CD4-positive, alpha-beta T cell (primary cell): Measurements from ENCODE around the gene COL6A5. TPM values are rescaled to one million over a fixed set of nuclear protein-coding genes. Genes with fewer than 3 reads are reported as not detected.

Experiments used
- ATAC-seq: fragments of 200-7000 bp; cut with Tn5 transposase; one replicate; pipeline ENCODE4 v1.10.0; 2022; ENCODE audit warnings: mild to moderate bottlenecking; ENCODE audit not compliant: poor library complexity
- CTCF ChIA-PET: fragments of 350-600 bp; sonication (Branson Sonifier 250); formaldehyde crosslinking; loops from one replicate; lab custom pipeline; 2021; ENCODE audit warnings: antibody characterized with exemption, inconsistent platforms; lab: Charles Lee
- POLR2A ChIA-PET: fragments of 350-600 bp; sonication (Branson Sonifier 250); formaldehyde crosslinking; loops from one replicate; lab custom pipeline; 2021; ENCODE audit warnings: antibody characterized with exemption, inconsistent platforms; lab: Charles Lee
- DNase-seq, 14 experiments: peaks; one replicate each; pipeline ENCODE4 v3.0.0-alpha.2; 2013 to 2020; ENCODE audit warnings: mixed read lengths in 2 of 14
- H3K27ac ChIP-seq, 2 donors: one replicate each; pipeline versions ENCODE4 v1.5.1 to v1.7.0; 2013; ENCODE audit warnings: low read length in 2 of 2, low read depth in 1 of 2, mild to moderate bottlenecking in 1 of 2
- H3K27me3 ChIP-seq, 2 experiments: 1 replicate in 1 of 2; 2 replicates in 1 of 2; pipeline versions ENCODE4 v1.6.1 to v1.7.0; 2013; ENCODE audit warnings: low read length in 2 of 2, control low read depth in 1 of 2, mild to moderate bottlenecking in 1 of 2, moderate library complexity in 1 of 2; ENCODE audit not compliant: insufficient read depth in 2 of 2, control insufficient read depth in 1 of 2
- H3K36me3 ChIP-seq: one replicate; pipeline ENCODE4 v1.6.1; 2013; ENCODE audit warnings: low read length, control low read depth; ENCODE audit not compliant: insufficient read depth
- H3K4me1 ChIP-seq: one replicate; pipeline ENCODE4 v1.6.1; 2013; ENCODE audit warnings: low read length, control low read depth; ENCODE audit not compliant: insufficient read depth
- H3K4me3 ChIP-seq: one replicate; pipeline ENCODE4 v1.5.1; 2013; ENCODE audit warnings: mild to moderate bottlenecking, low read length, moderate library complexity
- H3K9me3 ChIP-seq, 2 experiments: 1 replicate in 1 of 2; 2 replicates in 1 of 2; pipeline versions ENCODE4 v1.6.1 to v1.7.0; 2013; ENCODE audit warnings: low read length in 2 of 2, mild to moderate bottlenecking in 2 of 2, control low read depth in 1 of 2, moderate library complexity in 1 of 2; ENCODE audit not compliant: control insufficient read depth in 1 of 2, insufficient read depth in 1 of 2
- H3K27ac Mint-ChIP-seq: one replicate; pipeline ENCODE4 v1.8.0; 2020; ENCODE audit warnings: mixed read lengths
- H3K27me3 Mint-ChIP-seq: one replicate; pipeline ENCODE4 v1.8.0; 2021; ENCODE audit warnings: mixed read lengths
- H3K36me3 Mint-ChIP-seq: one replicate; pipeline ENCODE4 v1.8.0; 2021; ENCODE audit warnings: low read depth, mixed read lengths
- H3K4me1 Mint-ChIP-seq: one replicate; pipeline ENCODE4 v1.8.0; 2021; ENCODE audit warnings: low read depth, mixed read lengths
- H3K4me3 Mint-ChIP-seq: one replicate; pipeline ENCODE4 v1.8.0; 2020; ENCODE audit warnings: mild to moderate bottlenecking, mixed read lengths
- H3K9me3 Mint-ChIP-seq: one replicate; pipeline ENCODE4 v1.8.0; 2020; ENCODE audit warnings: mixed read lengths
- intact Hi-C, 2 experiments: fragments of 100-400 bp; cut with DNase I in 1 of 2; cut with micrococcal nuclease in 1 of 2; formaldehyde crosslinking; loops; one replicate each; pipeline versions ENCODE4 v1.15.1 to v1.9.0; 2023 to 2025; cut with DNase I, micrococcal nuclease
- total RNA-seq, 174 experiments: library from RNA in 2 of 174; stranded (reverse) in 2 of 174; gene quantifications; one replicate each; pipeline ENCODE4 v1.2.3 and lab custom pipeline; 2021 to 2026
- TF ChIP-seq, protein P1 (sequence below): fragments of 200-600 bp; IDR thresholded peaks from one replicate; pipeline ENCODE4 v1.8.0; 2022; ENCODE audit warnings: antibody characterized with exemption, mild to moderate bottlenecking

Gene COL6A5
- total RNA-seq, 2 experiments from 2014 or later: not detected

DNA sequence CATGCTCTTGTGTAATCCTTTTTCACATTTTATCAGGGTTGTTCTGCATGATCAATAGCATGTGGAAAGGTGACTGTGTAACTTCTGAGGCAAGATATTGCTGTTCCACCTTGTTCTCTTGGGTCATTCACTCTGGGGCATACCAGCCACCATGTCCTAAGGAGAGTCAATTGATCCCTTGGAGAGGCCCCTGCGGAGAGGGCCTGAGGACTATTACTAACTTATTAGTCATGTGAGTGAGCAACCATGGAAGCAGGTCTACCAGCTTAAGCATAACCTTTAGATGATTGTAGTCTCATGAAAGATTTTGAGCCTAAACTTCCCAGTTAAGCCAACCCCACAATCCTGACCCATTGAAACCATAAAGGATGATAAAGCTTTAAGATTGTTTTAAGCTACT is 22.0 kb upstream of the COL6A5 start:
- Histone ChIP-seq H3K4me3 (no peak overlapping the region), H3K4me1 (no peaks in the 10 kb centered on the region), H3K27me3 (peaks cover 0 to 2% of the 10 kb centered on the region in 2 experiments), H3K27ac (no peak overlapping the region), H3K9me3 (peaks cover 0 to 4% of the 10 kb centered on the region in 2 experiments), H3K36me3 (no peaks in the 10 kb centered on the region)
- Mint-ChIP-seq H3K4me1 (no peaks in the 10 kb centered on the region), H3K27me3 (peaks cover 46% of the 10 kb centered on the region), H3K4me3 (no peak overlapping the region), H3K36me3 (no peaks in the 10 kb centered on the region), H3K27ac (no peak overlapping the region), H3K9me3 (peaks cover 5% of the 10 kb centered on the region)
- ChIA-PET POLR2A (no interaction called here), CTCF (no interaction called here)
- intact Hi-C loops: no loop called here
- TF ChIP-seq, protein P1, sequence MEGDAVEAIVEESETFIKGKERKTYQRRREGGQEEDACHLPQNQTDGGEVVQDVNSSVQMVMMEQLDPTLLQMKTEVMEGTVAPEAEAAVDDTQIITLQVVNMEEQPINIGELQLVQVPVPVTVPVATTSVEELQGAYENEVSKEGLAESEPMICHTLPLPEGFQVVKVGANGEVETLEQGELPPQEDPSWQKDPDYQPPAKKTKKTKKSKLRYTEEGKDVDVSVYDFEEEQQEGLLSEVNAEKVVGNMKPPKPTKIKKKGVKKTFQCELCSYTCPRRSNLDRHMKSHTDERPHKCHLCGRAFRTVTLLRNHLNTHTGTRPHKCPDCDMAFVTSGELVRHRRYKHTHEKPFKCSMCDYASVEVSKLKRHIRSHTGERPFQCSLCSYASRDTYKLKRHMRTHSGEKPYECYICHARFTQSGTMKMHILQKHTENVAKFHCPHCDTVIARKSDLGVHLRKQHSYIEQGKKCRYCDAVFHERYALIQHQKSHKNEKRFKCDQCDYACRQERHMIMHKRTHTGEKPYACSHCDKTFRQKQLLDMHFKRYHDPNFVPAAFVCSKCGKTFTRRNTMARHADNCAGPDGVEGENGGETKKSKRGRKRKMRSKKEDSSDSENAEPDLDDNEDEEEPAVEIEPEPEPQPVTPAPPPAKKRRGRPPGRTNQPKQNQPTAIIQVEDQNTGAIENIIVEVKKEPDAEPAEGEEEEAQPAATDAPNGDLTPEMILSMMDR: no peak
- no peak for ATAC-seq
- no peak for DNase-seq

DNA sequence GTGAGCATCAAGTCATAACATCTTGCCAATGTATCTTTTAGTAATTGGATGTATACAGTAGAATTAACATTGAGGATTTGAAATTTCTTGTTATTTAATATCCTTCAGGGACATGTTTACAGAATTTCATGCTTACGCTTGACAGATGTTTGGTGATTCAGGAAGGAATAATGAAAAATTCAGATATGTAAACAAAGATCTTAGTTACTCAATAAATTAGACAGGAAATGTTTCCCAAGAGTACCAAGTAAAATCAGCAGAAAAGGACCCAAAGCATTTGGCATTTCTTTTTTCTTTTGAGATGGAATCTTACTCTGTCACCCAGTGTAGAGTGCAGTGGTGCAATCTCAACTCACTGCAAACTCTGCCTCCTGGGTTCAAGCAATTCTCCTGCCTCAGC is 4.7 kb upstream of the COL6A5 start:
- no peak for ATAC-seq
- no peaks in the 10 kb centered on the region for H3K36me3 ChIP-seq
- CTCF ChIA-PET: no interaction called here
- H3K9me3 ChIP-seq: peaks cover 0 to 3% of the 10 kb centered on the region in 2 experiments
- no peaks in the 10 kb centered on the region for H3K4me1 Mint-ChIP-seq
- TF ChIP-seq, protein P1: no peak
- no peak overlapping the region for H3K4me3 Mint-ChIP-seq
- H3K27ac ChIP-seq: no peak overlapping the region
- intact Hi-C loops: no loop called here
- peaks cover 24% of the 10 kb centered on the region for H3K9me3 Mint-ChIP-seq
- H3K4me3 ChIP-seq: no peak overlapping the region
- peaks cover 11 to 25% of the 10 kb centered on the region in 2 experiments for H3K27me3 ChIP-seq
- POLR2A ChIA-PET: no interaction called here
- H3K36me3 Mint-ChIP-seq: no peaks in the 10 kb centered on the region
- no peak for DNase-seq
- H3K4me1 ChIP-seq: peaks cover 1% of the 10 kb centered on the region
- no peak overlapping the region for H3K27ac Mint-ChIP-seq
- H3K27me3 Mint-ChIP-seq: peaks cover 38% of the 10 kb centered on the region

DNA sequence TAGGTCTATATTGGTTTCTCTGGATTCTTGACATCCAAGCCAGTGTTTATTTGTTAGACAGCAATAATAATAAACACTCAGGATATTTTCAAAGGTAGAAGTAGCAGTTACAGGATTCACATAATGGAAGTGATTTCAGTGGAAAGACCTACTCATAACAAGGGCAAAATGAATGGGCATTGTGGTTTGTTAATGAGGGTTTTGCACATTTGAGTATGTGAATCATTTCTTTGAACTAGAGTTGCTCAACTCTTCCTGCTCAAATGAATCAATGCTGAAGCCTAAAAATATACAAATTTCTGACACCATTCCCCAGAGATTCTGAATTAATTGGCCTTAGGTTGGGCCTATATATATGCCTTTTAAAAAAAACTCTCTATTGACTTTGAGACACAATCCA is 4.1 kb upstream of the COL6A5 start:
- POLR2A ChIA-PET: no interaction called here
- no peak for ATAC-seq

More for the DNA sequence above, 4.1 kb upstream of the COL6A5 start:
- CTCF ChIA-PET: no interaction called here
- intact Hi-C loops: no loop called here
- Mint-ChIP-seq H3K9me3 (peaks cover 19% of the 10 kb centered on the region), H3K4me3 (no peak overlapping the region), H3K4me1 (no peaks in the 10 kb centered on the region), H3K27ac (no peak overlapping the region), H3K27me3 (peaks cover 40% of the 10 kb centered on the region), H3K36me3 (no peaks in the 10 kb centered on the region)
- H3K27ac ChIP-seq: no peak overlapping the region
- H3K27me3 ChIP-seq: peaks cover 17 to 31% of the 10 kb centered on the region in 2 experiments
- DNase-seq: no peak
- H3K4me1 ChIP-seq: peaks cover 3% of the 10 kb centered on the region
- peaks cover 0 to 4% of the 10 kb centered on the region in 2 experiments for H3K9me3 ChIP-seq
- no peaks in the 10 kb centered on the region for H3K36me3 ChIP-seq
- no peak overlapping the region for H3K4me3 ChIP-seq
- TF ChIP-seq, protein P1: no peak
